Middle frontal gyrus (tissue), 1 donor: ENCODE measurements around the gene ARHGAP29.

Experiments used
- DNase-seq: peaks from one replicate; pipeline ENCODE4 v3.0.0-alpha.2; 2015; ENCODE audit warnings: low spot score; ENCODE audit errors: extremely low spot score

ARHGAP29 gene

DNA sequence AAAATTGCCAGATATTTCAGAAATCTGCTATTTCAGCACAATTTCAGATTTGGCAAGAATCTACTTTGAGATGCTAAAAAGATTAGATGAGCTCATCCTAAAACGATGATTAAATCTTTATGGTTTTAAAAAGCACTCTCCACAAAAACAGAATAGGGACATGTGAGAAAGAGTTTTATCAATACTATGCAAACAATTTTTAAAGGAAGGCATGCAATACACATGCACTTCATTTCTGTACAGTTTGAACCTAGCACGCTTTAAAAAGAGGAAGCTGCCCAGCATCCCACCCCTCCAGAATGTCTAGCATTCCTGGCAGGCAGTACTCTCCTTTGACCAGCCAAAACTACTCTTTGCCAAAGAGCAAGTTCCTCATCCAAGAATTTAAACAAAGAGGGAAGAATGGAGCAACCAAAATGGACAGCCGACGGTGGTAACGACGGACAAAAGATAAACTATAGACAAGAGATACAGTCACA, 1.3 kb downstream of the ARHGAP29 start:
- DNase-seq: no peak

DNA sequence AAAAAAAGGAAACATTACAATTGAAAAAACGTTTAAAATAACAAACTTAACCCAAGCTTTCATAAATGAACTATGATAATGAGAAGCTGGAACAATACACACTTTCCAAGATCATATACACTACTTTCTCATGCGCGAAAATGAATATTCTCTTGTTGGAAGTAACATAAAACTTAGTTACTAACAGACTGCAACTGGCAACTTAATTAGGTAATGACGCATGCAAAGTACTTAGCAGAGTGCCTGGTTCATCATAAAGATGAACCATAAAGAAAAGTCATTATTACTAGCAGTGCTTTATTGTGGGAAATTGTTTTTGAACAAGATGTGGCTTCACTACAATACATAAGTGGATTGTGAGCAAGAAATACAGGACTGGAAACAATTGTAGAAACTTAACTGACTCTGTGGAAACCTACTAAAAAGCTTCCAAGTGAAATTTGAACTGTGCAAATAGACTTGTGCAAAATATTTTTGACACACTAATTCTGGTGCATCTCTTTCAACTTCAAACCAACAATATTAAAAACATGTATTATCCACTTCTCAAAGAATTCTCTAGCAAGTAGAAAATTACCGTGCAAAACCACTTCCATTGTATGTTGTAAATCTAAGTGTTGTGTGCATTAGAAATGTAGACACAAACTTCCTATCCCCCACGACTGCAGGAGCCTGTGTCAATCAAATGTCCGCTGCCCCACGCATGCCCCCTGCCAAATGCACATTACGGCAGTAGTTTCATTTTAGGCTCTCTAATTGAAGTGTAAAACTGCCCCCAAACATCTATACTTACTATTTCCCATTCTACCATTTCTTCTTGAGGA, 2.0 kb downstream of the ARHGAP29 start:
- no peak for DNase-seq

DNA sequence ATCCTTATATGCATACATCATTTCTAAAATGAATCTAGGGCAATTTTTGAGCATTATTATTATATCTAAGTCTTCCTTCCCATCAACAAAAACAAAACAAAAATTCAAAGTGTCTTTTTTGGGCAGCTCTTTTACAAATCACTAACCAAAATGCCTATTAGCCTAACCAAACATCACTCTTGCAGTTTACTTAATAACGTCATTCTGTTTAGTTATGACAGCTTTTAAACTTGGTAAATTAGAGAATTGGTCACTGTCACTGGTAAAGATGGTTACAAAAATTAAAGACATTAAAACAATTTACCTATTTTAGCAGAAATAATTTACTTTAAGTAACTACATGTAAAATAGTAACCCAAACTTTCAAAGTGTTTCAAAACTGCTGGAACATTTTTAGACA, 2.8 kb downstream of the ARHGAP29 start:
- no peak for DNase-seq

DNA sequence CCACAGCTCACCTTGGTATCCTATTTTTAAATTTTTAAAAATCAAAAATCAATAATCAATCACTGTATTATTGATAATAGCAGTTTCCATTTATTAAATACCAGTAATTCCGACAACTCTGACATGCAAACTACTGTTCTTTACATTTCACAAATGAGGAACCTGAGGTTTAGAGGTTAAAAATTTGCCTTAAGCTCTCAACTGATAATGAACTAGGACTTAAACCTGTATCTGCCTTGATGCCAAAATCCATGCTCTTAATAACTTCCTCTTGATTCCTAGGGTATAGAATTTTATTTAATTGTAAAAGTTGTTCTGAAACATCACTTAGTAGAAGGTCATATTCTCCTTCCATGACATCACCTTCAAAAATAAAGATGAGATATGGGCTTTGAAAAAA, 5.6 kb downstream of the ARHGAP29 start:
- DNase-seq: no peak

DNA sequence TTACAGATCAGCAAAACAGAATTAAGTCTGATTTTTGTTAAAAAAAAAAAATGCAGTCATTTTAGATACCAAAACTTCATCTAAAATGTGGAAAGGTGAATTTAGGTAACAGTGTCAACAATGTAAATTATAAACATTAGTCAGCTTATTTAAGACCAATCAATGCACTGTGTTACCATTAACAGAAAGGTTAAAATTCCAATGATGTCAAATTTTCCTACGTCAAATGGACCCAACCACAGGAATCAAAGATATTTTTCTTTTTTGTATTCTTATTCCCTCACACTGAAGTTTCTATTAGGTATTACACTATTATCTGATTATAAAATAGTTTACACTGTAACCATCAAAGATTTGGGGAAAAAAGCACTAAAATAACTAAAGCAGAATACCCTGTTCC, 6.5 kb downstream of the ARHGAP29 start:
- DNase-seq: no peak

DNA sequence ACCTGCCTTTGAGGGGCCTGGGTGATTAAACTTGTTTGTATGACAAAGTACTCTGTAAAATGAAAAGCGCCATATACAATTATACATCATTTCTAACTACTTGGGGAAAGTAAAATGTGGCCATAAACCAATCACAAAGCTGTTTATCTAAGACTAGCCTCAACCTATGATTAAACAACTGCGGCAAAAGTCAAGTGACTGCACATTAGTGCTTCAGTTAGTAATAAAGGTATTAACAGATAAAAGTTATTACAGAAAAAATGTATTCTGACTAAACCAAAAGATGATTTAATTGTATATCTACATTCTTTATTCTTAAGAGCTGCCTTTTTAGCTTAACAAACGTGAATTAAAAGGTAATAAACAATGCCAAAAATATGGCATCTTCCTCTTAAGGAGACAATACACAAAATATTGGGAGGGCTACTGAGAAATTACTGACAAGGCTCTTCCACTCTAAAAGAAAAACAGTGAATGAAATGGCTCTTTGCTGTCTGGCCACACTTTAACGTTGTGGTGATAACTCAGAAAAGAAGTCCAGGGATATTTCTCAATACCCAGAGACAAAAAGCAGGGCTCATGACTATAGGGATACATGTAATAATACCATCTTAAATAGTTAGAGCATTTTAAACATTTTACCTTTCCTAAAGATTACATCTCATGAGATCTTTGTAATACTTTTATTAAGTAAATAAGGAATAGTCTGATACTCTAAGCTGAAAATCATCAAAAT, 8.6 kb downstream of the ARHGAP29 start:
- DNase-seq: no peak

DNA sequence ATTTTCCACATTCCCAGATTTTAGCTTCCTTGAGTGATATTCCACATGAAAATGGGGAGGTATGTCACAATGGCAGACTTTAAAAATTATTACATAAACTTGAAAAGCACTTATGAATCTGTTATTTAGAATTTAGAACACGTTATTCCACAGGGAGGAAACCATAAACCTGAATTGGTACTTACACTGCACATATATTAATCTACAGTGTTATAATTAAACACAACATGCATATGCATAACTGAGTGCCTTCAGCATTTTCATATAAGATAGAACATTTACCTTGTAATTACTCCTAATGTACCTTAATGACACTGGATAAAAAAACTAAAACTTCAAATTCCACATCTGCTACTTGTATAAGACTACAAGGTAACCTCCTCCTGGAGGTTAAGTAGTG, 9.8 kb downstream of the ARHGAP29 start:
- no peak for DNase-seq

DNA sequence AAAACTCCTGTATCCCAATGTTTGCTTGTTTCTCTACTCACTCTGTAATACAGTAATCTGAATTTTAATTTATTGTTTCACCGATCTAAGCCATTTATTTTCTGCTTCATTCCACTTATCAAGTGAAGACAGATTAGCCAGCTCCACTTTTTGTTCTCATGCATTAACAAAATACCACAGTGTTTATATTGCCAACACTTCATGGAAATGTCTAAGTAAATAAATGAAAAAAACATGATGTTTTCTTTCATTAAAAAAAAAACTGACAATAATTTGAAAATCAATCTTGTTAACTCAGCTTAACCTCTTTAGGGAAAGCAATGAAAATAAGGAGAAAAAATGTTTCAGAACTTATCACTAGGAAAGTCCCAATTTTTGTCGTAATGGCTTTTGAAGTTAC, 11.5 kb downstream of the ARHGAP29 start:
- DNase-seq: no peak

DNA sequence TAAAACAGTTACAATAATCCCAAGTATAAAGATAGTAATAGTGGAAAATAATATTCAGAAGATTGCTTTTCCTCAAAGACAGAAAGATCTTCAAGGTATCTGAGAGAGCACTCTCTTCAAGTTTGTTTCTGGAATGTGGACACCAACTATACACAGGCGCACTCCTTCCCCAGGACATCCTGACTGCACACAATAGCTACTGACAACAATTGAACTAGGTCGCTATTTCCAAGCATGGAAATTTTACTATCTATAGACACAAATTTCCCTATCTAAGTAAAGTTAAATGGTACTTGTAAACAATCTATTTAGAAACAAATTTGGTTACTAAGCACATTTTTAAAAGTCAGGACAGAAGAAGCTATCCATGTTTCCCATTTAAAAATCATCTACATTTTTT, 19.1 kb downstream of the ARHGAP29 start:
- DNase-seq: no peak

DNA sequence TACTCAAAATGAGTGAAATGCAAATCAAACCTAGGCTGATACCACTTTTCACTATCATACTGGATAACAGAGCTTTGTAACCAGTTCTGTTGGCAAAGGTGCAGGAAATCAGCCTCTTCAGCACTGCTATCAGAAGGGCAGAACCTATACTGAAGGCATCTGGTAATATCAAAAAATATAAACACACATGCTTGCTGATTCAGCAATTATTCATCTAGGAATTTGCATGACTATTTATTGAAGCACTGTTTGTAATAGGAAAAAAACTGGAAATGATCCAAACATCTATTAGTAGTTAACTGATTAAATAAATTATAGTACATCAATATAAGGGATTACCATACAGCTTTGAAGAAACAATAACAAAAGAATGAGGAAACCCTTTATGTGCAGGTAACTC, 21.4 kb downstream of the ARHGAP29 start:
- no peak for DNase-seq

DNA sequence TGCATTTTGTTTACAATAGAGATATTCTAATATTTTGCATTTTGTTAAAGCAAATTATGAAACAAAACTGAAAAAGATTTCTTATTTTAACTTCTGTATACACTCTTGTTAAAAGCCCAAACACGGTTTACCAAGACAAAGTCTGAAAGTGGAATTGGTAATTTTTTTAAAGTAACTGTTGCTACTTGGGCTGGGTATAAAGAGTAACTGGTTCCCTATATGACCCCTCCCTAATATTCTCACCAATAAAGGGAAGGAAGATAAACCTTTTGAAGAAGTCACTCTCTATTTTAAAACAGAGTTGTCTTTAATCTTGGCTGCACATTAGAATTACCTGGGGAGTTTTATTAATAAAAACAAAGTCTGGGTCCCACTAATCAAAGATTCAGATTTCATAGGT, 27.4 kb downstream of the ARHGAP29 start:
- DNase-seq: no peak

DNA sequence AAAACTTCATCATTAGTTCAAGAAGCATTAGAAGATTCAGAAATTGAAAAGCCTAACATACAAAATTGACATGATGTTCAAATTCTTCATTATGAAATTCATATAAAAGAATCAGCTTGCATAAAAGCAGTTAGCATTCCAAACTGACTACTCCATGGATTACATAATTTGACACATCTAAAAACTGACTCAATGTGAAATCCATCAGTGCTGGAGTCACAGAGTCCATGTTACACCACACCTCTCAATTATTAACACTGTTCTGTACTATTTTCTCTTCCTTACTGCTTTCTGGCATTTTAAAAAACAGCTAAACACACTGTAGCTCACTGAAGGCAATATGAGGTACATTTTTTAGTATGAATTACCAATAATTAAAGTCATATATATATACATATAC, 28.0 kb downstream of the ARHGAP29 start:
- no peak for DNase-seq

DNA sequence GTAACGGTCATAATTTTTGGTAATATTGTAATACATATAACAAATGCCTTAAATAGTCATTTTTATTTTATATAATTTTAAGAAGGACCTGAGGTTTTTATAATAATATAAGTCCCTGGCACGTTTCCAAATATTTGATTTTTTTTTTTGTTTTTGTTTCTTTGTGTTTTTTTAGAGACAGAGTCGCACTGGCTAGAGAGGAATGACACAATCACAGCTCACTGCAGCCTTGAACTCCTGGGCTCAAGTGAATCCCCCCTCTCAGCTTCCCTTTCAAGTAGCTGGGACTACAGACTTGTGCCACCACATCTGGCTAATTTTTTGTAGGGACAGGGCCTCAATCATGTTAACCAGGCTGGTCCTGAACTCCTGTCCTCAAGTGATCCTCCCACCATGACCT, 29.7 kb downstream of the ARHGAP29 start:
- DNase-seq: no peak

DNA sequence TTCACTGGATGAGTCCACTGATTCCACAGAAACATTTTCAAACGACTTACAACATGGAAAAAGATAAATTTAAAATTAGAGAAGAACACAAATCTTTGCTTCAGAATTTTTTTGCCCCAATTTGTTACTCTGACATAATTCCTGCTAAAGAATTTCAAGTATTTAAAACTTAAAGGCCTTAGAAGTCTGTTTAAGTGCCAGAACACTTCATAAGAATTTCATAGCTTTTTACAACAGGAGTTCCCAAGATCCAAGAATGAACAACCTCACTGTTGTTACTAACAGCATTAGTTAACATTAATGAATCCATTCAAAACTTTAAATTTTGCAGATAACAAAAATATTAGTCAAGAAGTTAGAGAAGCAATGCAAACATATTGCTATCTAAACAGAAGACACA, 31.7 kb downstream of the ARHGAP29 start:
- no peak for DNase-seq

DNA sequence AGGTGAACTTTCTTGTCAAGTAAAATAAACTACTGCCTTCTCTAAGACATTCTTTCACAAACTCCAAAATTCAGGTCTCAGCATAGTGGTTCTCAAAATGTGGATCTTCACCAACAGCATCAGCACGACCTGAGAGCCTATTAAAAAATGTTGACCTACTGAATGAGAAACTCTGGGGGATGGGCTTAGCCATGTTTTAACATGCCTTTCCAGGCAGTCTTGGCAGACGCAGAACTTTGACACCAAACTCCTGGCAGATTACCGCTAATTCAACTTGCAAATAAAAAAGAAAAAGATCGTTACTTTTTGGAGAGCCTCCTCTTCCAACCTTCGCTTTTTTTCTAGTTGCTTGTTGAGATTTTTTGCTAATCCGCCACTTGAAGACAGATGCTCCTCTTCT, 35.1 kb downstream of the ARHGAP29 start:
- no peak for DNase-seq

DNA sequence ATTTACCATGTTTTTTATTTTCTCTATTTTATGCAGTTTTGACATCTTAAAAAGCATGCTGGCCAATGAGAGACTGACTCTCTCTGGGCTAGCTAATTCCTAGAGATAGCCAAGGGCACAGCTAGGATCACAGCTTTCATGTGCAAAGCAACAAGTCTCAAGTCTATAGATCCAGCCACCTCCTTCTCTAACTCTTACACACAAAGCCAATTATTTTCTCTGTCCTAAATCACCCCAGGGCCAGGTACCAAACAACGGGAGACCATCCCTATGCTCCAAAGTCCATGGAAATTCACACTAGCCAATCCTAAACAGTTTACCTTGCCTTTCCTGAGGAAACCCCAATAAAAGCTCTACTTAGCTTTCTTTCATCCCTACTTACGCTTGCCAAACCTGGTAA, 38.0 kb downstream of the ARHGAP29 start:
- DNase-seq: no peak

DNA sequence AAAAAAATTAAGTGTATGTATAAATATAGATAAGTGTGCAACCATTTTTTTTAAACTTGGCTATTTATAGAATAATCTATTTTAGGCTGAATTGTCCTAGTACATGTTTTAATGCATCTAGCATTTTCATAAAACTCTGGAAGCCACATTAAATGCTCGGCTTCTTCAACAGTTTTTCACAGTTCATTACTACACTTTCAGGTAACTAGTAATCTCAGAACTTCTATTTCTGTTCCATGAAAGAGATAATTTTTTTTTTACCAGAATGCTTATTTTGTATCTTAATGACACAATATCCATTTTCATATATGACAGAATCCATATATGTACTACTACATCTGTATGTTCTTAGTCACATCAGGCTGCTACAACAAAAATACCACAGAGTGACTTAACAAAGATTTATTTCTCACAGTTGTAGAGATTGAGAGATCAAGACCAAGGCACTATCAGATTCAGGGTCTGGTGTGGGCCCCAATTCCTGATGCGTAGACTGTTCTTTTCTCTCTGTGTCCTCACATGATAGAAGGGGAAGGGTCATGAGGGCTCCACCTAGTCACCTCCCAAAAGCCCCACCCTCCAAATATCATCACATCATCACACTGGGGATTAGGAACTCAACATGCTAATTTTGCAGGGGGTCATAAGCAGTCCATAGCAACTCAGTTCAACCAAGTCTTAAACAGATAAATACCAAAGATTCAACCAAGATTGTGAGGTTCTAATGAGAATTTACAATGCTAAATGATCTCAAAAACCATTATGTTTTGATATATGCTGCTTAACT, 43.1 kb downstream of the ARHGAP29 start:
- no peak for DNase-seq

DNA sequence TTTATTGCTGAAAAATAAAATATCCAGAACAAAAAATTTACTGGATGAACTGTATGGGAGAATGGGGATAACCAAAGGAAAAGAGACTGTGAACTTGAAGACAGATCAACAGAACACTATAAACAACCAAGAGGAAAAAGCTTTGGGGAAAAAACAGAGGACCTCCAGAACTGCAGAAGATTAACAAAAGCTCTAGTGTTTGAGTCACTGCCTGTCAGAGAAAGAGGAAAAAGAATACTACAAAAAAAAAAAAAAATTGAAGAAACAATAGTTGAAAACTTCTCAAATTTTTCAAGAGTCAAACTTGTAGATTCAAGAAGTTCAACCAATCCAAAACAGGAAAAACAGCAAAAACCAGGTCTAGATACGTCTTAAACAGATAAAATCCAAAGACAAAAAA, 44.3 kb downstream of the ARHGAP29 start:
- DNase-seq: no peak

DNA sequence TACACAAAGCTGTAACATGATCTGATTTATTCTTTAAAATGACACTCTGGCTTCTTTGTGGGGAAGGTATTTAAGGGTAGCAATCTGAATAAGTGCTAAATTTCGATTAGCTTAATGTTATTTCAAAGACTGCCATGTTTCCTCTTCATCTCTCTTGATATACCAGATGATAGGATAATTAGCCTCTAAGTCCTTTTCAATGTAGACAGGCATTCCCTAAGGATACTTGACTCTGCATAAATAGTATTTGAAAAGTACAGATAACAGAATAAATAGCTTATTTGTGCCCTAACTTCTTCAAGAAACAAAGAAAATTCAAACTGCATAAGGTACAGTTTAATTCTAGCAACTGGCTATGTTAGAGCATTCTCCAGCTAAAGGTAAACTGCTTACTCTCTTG, 46.2 kb downstream of the ARHGAP29 start:
- DNase-seq: no peak

DNA sequence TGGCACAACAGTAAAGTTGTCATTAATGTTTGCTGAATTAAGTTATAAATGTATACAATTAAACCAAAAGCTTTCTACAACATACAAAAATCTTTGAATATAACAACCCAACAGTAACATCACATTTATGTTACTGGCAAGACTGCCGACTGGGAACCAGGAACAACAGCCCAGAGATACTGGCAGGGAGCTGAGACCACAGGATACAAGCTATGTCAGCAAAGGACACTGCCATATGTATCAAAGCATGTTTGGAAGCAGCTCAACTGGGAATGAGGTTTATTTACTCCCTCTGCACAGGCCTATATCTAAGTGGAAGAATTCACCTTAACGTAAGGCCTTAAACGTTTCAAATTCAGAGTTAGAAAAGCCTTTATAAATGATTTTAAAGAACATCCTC, 50.4 kb downstream of the ARHGAP29 start:
- DNase-seq: no peak

DNA sequence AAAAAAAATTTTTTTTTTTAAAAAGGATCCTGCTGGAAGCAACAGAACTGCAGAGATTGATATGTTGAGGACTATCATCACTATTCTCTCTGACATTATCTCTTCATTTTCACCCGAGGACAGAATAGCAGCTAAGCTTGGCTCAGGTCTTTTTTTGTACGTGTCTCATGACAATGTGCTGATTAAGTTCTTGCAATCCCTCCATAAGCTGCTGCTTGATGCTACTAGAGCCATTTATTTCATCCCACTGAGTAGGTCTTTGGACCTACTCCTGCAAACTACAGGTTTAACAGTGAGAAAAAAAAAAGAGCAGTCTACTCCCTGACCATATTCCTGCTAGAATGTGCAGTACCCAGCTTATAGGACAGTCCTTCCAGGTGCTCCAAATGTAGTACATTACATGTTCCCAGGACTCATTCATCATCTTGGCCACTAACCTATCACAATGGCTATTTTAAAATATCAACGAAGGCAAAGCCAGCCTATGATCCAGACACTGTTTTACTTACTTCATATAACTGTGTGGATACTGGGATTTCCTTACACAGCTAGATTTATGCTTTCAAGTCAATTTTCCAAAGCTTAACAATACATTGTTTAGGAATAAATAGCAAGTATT, 54.1 kb downstream of the ARHGAP29 start:
- DNase-seq: no peak

DNA sequence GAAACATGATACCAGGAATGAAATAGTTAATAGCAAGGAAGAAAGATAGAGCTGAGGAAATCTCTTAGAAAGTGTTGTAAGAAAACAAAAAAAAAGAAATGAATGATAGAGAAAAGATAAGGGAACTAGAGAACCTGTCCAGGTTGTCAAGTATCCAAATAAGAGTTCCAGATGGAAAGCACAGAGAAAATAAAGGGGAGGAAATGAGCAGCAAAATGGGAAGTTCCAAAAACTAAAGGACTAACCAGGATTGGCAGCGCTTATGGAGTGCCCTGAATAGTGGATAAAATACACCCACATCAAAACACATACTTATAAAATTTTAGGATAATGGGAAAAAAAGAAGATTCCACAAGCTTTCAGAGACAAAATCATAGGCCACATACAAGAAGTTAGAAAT, 55.2 kb downstream of the ARHGAP29 start:
- DNase-seq: no peak
